HUES6 (cell line): ENCODE measurements around the gene EMP1.

ENCODE experiments used
- H3K27ac ChIP-seq: 2 replicates; pipeline ENCODE4 v1.7.0; 2013; ENCODE audit warnings: low read depth, mild to moderate bottlenecking, low read length, inconsistent platforms
- H3K27me3 ChIP-seq: 2 replicates; pipeline ENCODE4 v1.6.1; 2013; ENCODE audit warnings: low read length; ENCODE audit not compliant: control insufficient read depth, insufficient read depth
- H3K36me3 ChIP-seq: 2 replicates; pipeline ENCODE4 v1.6.1; 2013; ENCODE audit warnings: low read length; ENCODE audit not compliant: control insufficient read depth, insufficient read depth
- H3K4me1 ChIP-seq: 2 replicates; pipeline ENCODE4 v1.6.1; 2013; ENCODE audit warnings: low read length; ENCODE audit not compliant: control insufficient read depth, insufficient read depth
- H3K4me3 ChIP-seq: 2 replicates; pipeline ENCODE4 v1.5.1; 2013; ENCODE audit warnings: low read depth, low read length
- H3K9ac ChIP-seq: one replicate; pipeline ENCODE4 v1.6.1; 2013; ENCODE audit warnings: mild to moderate bottlenecking, low read length
- H3K9me3 ChIP-seq: 2 replicates; pipeline ENCODE4 v1.6.1; 2013; ENCODE audit warnings: low read depth, low read length; ENCODE audit not compliant: control insufficient read depth, insufficient read depth

Gene EMP1, protein sequence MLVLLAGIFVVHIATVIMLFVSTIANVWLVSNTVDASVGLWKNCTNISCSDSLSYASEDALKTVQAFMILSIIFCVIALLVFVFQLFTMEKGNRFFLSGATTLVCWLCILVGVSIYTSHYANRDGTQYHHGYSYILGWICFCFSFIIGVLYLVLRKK

DNA sequence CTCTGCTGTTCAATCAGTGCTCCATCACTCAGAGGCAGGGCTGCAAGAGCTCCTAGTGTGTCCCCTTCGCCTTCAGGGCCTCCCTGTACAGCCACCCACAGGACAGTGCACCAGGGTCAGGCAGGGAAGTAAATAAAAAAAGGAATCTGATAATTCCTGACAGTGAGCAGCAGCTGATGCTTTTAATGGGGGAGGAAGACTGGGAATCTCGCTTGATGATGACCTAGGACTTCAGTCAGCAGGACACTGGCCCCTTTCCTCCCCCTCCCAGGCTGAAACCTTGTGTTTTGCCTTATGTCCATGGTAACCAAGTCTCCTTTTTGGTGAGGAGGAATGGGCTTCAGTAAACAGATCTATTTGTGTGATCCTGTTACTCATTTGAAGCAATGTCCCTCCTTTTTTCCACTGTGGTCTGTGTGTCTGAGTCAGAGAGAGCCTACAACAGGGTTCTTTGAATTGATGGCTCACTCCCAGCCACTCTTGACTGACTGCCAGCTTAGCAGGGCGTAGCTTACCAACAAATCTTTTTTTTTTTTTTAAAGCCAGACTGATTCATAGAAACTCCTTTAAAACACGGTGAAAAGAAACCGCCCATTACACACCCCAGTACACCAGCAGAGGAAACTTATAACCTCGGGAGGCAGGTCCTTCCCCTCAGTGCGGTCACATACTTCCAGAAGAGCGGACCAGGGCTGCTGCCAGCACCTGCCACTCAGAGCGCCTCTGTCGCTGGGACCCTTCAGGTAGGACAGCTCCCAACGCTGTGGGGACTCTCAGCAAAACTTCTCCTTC is at the start of gene EMP1:
Gene EMP1, plus strand, starts transcription at position 597 of the 792 bp plus-strand sequence. CDS start 14,785 bp downstream, outside the sequence.
- Histone ChIP-seq H3K4me1 (peaks cover 23% of the 10 kb centered on the region), H3K9ac (no peak within 1 kb of the TSS), H3K27ac (no peak within 1 kb of the TSS), H3K9me3 (no peaks in the 10 kb centered on the region), H3K27me3 (no peaks in the 10 kb centered on the region), H3K4me3 (no peak within 1 kb of the TSS), H3K36me3 (no peaks in the 10 kb centered on the region)

GRCh38 chr12:13147688-13148484 is 48.6 kb upstream of the EMP1 start:
- Histone ChIP-seq H3K4me3 (no peak overlapping the region), H3K4me1 (no peaks in the 10 kb centered on the region), H3K9ac (no peak overlapping the region), H3K36me3 (no peaks in the 10 kb centered on the region), H3K27me3 (no peaks in the 10 kb centered on the region), H3K9me3 (no peaks in the 10 kb centered on the region), H3K27ac (no peak overlapping the region)

DNA sequence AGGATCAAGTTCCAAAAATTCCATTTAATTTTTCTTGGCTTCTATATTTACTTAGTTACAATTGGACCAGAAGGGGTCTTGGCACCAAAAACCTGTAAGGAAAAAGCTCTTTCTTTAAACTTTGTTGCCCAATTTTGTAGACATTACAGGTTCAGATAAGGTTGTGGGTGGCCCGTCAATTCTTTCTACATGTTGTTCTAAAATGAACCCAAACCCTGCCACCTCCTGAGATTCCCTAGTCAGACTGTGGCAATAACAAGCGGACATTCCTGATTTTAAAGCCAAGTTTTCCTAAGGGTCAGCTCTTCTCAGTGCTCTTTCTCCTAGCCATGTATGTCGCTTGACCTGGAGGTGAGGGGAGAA is 48.1 kb upstream of the EMP1 start:
- H3K4me3 ChIP-seq, result no peak overlapping the region
- no peaks in the 10 kb centered on the region for H3K36me3 ChIP-seq
- H3K27me3 ChIP-seq, result no peaks in the 10 kb centered on the region
- no peak overlapping the region for H3K9ac ChIP-seq
- H3K27ac ChIP-seq, result no peak overlapping the region
- no peaks in the 10 kb centered on the region for H3K9me3 ChIP-seq
- H3K4me1 ChIP-seq, result no peaks in the 10 kb centered on the region

DNA sequence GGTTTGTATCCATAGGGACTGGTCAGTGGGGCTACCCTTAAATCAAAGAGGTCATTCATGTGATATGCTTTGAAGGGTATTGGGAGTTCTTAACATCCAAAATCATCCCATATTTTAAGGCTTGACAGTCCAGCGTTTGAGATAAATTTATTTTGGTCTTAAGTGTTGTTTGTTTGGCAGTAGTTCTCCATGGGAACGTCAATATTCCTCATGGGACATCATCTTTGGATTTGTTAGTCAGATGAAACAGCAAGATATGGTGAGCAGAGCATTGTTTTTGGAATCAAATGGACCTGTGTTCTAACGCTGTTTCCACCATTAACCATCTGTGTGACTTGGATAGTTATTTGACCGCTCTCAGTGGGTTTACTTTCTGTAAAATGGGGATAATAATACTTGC is 47.1 kb upstream of the EMP1 start:
- no peak overlapping the region for H3K9ac ChIP-seq
- no peaks in the 10 kb centered on the region for H3K9me3 ChIP-seq
- no peak overlapping the region for H3K27ac ChIP-seq
- H3K4me3 ChIP-seq, result no peak overlapping the region
- H3K4me1 ChIP-seq, result no peaks in the 10 kb centered on the region
- no peaks in the 10 kb centered on the region for H3K36me3 ChIP-seq
- no peaks in the 10 kb centered on the region for H3K27me3 ChIP-seq

GRCh38 chr12:13152281-13152680 is 44.2 kb upstream of the EMP1 start:
- H3K36me3 ChIP-seq, result no peaks in the 10 kb centered on the region
- H3K4me1 ChIP-seq, result no peaks in the 10 kb centered on the region
- H3K9me3 ChIP-seq, result no peaks in the 10 kb centered on the region
- H3K4me3 ChIP-seq, result no peak overlapping the region
- no peak overlapping the region for H3K9ac ChIP-seq
- no peaks in the 10 kb centered on the region for H3K27me3 ChIP-seq
- no peak overlapping the region for H3K27ac ChIP-seq

DNA sequence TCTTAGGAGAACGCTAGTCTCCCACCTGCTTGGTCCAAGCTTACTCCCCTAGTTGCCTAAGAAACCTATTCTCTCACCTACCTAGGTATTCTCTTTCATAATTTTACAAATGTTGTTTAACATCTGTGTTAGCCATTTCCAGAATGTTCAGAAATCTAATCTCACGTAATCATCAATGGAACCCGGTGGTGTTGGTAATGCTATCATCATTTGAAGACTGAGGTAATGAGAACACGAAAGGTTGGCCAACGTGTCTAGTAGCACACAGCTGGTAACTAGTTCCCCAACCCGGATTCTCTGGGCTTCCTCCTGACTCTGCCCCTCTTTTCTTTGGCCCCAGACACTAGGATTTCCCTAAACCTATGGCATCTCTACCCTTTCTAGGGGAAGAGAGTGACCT is 43.8 kb upstream of the EMP1 start:
- Histone ChIP-seq H3K4me1 (no peaks in the 10 kb centered on the region), H3K9ac (no peak overlapping the region), H3K4me3 (no peak overlapping the region), H3K36me3 (no peaks in the 10 kb centered on the region), H3K27ac (no peak overlapping the region), H3K9me3 (no peaks in the 10 kb centered on the region), H3K27me3 (no peaks in the 10 kb centered on the region)

DNA sequence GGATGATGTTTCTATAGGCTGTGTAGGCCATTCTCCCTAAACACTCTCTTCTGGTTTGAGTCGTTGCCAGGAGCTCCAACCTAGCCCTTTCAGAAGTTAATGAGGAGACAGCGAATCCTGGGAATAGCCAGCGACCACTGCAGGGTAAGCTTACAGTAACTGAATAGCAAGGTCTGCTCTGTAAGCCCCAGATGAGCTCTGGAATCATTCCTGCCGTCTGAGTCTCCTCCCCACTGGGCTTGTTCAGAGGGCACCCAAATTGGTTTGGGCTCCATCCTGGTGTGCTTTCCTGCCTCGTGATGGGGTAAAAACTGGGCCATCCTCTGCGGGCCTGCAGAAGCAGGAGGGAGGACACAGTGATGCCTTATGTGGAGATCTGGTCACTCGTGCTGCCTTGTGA is 43.3 kb upstream of the EMP1 start:
- Histone ChIP-seq H3K36me3 (no peaks in the 10 kb centered on the region), H3K4me3 (no peak overlapping the region), H3K27me3 (no peaks in the 10 kb centered on the region), H3K27ac (no peak overlapping the region), H3K4me1 (no peaks in the 10 kb centered on the region), H3K9ac (no peak overlapping the region), H3K9me3 (no peaks in the 10 kb centered on the region)

GRCh38 chr12:13154027-13154538 is 42.4 kb upstream of the EMP1 start:
- Histone ChIP-seq H3K4me3 (no peak overlapping the region), H3K9me3 (no peaks in the 10 kb centered on the region), H3K4me1 (no peaks in the 10 kb centered on the region), H3K36me3 (no peaks in the 10 kb centered on the region), H3K27ac (no peak overlapping the region), H3K9ac (no peak overlapping the region), H3K27me3 (no peaks in the 10 kb centered on the region)

DNA sequence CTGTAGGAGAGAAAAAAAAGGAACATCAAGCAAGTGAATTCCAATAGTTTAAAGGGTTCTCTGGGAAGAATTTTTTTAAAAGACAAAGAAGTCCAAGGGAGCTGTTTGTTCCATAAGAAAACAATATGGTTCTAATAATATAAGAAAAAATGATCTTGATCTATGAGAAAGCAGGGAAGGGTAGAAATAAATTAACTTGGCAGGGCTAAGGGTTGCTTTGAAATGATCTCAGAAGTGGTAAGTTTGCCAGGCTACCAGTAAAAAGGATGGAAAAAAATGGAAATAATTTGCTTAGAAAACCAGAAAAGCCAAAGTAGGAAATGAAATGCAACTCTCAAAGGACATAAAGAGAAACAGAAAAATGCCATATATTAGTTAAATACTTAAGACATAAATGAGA is 41.7 kb upstream of the EMP1 start:
- Histone ChIP-seq H3K4me3 (no peak overlapping the region), H3K27me3 (no peaks in the 10 kb centered on the region), H3K36me3 (no peaks in the 10 kb centered on the region), H3K4me1 (no peaks in the 10 kb centered on the region), H3K9ac (no peak overlapping the region), H3K9me3 (no peaks in the 10 kb centered on the region), H3K27ac (no peak overlapping the region)

DNA sequence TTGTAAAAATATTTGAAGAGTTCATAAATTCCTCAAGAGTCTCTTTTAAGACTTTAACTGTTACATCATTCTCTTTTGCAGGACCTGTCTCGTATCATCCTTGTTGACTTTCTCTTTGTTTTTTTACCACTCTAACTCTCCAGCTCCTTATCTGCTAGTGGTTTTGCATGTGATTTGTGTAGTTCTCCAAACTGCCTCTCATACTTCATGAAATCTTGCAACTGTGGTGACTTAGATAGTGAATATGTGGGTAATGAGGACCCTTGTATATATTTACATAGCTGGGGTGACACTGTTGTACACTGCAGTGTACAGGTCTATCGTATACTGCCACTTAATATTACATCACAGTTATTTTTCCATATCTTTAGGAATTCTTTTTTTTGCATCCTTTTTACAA is 40.2 kb upstream of the EMP1 start:
- Histone ChIP-seq H3K27ac (no peak overlapping the region), H3K9ac (no peak overlapping the region), H3K27me3 (no peaks in the 10 kb centered on the region), H3K4me3 (no peak overlapping the region), H3K9me3 (no peaks in the 10 kb centered on the region), H3K36me3 (no peaks in the 10 kb centered on the region), H3K4me1 (no peaks in the 10 kb centered on the region)

DNA sequence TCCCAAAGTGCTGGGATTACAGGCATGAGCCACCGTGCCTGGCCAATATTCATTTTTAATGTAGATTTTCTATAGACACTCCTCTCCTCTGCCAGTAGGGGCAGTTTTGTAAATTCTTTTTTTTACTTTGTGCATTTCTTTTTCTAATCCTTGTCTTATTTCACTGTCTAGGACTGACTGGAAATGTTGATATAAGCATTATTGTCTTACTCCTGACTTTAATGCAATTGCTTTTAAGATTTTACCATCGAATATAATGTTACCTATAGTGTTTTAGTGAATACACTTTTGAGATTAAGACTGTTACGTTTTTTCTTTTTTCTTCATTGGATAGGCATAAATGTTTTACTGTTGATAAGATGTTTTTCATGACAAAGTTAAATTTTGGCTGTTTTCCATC is 35.4 kb upstream of the EMP1 start:
- Histone ChIP-seq H3K4me3 (no peak overlapping the region), H3K27me3 (no peaks in the 10 kb centered on the region), H3K27ac (no peak overlapping the region), H3K9ac (no peak overlapping the region), H3K4me1 (peaks cover 7% of the 10 kb centered on the region), H3K9me3 (no peaks in the 10 kb centered on the region), H3K36me3 (no peaks in the 10 kb centered on the region)
